HG02623 (cell line): ENCODE data around the gene FAM216B.
A peak's percentile ranks its signal among the peaks of the same experiment; 100 is the strongest.
"Not testable (repeated sequence)": the region's sequence is repeated elsewhere in the genome, so short reads cannot be mapped to it uniquely, and the experiment has no call there.

ENCODE experiments used
- ATAC-seq: cut with Tn5 transposase; IDR thresholded peaks from one replicate; pipeline ENCODE4 v1.9.1; 2021; ENCODE audit warnings: moderate library complexity; ENCODE audit not compliant: unreplicated experiment

Gene FAM216B

GRCh38 chr13:42777467-42777866 is 3.9 kb upstream of the FAM216B start:
- ATAC-seq, result no peak

DNA sequence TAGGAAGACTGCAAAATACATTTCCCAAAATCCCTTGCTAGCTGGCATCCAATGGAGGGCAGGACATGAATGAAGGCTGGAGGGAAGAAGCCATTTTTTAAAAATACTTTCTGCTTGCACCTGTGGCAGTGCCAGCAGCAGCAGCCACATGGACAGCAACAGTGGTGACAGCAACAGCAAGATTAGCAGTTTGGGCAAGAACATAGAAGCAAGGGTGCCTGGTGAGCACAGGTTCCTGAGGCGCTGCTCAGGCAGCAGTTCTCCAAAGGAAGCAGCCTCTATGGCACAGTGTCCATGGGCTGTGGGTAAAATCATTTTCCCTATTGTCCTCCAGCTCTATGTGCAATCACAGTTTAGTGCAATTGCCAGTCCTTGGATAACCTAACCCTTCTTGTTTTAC is 1.3 kb upstream of the FAM216B start:
- ATAC-seq, result no peak

DNA sequence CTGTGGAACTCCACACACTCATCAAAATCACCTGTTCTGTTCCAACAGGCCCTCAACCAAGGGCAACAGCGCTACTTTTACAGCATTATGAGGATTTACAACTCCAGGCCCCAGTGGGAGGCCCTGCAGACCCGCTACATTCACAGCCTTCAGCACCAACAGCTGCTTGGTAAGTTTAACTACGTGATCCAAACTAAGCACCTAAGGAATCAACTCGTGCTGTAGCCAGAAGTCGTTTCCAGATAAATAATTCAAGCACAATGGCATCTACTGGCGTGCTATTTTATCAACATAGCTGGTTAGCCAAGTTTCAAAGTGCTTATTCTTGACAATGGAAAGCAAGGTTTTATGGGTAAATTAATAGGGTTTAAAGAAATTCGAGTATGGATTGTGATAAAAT is 5.3 kb downstream of the FAM216B start:
- no peak for ATAC-seq

- no peak for ATAC-seq
These were observed 7.2 kb downstream of the FAM216B start for GRCh38 chr13:42788601-42789000.

GRCh38 chr13:42792154-42792553 is 10.8 kb downstream of the FAM216B start:
- ATAC-seq, result no peak

GRCh38 chr13:42794577-42795275 is 13.3 kb downstream of the FAM216B start:
- no peak for ATAC-seq

DNA sequence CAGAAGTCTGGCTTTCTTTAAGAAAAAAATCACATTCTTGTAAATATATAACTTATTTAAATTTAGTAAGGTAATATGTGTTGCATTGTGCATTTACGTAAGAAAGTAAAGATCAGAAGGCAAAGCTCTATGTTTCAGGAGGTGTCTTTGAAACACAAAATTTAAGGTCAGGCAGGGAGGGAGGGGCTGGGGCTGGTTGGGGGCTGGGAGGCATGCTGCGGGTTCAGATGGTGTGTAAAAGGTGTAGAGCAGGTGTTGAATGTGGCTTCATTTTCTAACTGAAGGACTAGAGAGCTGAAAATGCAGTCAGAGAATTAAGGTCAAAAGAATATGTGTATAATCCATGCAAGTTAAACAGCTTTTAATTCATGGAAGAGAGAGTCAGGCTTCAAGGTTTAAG is 14.3 kb downstream of the FAM216B start:
- ATAC-seq, result no peak

DNA sequence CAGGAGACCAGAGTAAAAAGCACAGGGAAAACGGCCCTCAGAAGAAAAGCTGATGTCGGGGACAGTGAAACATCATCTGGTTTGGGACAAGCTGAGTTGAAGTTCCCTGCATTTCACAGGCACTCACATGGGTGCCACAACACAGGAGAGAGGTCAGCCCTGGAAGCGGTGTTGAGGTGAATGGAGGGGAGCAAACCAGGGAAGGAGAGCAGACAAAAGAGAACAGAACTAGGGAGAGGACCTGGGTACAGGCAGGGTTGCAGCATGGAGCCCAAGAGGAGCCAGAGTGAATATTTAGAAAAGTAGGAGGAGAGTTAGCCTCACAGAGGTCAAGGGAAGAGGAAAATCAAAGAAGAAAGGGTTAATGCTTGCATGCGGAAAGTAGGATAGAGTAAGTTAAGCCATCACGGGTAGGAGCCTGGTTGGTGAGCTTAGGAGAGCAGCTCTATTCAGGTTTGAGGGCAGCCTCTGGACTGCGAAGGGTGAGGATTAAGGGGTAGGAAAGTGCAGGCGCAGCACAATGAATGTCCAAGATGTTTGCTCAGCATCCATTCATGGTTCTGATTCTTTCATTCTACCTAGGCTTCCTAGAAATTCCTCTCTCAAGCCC is 15.5 kb downstream of the FAM216B start:
- ATAC-seq, result no peak

DNA sequence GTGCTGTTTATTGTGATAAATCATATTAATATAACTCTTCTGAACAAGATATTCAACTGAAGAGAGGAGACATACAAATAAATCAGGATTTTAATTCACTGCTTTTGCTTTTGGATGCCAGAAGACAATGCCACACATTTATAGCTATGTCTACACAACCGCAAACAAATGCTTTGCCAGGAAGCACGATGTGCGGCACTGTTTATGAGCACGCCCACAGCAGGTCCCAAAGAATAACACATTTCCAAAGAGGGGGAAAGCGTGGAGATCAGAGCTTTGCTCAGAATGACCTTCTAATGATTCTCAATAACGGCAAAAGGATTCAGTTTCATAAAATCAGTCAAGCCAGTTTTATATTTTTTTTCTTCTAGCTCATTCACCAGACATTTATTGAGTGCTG is 16.7 kb downstream of the FAM216B start:
- ATAC-seq, result no peak

DNA sequence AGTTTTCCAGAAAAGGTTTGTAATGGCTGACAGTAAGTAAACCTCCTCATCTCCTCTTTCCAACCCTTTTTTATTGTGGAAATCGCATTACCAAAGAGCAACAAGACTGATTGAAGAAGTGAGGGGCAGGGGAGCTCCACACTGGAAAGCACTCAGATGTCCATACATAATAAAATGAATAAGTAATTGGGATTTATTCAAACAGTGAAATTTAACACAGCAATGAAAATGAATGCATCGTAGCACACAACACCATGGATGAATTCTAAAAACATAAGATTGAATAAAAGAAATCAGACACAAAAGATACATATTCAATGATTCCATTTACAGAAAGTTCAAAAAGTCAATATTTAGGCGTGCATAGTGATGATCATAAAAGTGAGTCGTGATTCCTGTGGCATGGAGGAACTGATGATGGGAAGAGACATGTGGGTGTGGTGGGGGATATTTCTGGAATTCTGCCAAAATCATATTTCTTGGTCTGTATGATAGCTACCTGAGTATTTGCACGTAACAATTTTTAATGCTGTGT is 18.8 kb downstream of the FAM216B start:
- no peak for ATAC-seq

DNA sequence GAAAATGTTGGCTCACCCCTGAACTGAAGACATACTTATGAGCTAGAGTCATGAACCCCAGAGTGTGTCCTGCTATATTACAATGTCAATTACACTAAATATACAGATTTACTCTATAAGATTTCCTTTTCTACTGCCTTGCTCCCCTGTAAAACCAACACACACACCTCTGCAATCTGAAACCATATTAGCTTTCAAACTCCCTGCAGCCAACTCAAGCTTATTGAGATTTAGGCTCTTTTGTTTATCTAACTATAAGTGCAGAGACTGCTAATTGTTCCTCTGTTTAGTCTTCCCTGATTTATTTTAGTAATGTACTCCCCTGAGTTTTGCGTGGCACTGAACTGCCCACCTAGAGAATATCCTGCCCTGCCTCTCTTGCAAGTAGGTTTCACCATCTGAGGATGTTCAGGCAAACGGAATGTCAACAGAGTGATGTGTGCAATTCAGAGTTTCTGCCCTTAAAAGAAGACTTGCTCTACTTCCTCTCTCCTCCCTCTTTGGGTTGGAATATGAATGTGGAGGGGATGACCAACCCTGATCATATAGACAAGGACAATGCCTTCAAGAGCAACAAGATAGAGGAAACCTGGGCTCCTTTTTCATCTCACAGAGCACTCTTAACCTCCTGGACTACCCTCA is 22.3 kb downstream of the FAM216B start:
- ATAC-seq, result peak; percentile 24

GRCh38 chr13:42804244-42804874 is 23.0 kb downstream of the FAM216B start:
- peak; percentile 48 for ATAC-seq

DNA sequence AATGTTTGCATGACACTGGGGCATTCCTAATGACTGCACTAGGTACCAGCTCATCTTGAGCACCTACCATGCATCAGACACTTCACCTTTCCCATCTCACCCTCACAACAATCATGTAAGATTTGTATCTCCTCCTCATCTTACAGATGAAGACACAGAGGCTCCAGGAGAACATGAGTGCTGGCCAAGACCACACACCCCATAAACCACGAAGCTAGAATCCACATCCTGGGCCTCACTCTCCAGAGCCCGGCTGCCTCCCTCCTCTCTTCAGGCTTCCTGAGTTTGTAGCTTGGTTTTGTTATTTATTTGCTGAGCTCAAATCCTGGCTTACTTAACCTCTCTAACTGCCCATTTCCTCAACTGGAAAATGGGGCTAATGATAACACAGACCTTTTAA is 25.9 kb downstream of the FAM216B start:
- no peak for ATAC-seq

DNA sequence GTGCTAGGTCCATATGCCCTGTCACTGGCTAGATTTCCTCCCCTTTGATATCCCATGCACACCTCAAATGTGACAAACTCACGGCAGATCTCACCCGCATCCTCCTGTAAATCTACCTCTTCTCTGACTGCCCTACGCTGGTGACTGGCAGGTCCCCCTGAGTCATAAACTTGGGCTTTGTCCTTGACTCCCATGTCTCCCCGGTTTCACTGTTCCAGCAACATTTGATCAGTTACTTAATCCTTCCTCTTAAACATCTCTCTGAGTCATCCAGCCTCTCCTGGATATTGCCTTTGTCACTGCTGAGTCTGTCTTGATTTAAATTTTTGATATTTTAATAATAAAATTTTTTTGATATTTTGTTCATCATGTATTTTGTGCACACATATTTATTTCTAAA is 26.5 kb downstream of the FAM216B start:
- ATAC-seq, result no peak

DNA sequence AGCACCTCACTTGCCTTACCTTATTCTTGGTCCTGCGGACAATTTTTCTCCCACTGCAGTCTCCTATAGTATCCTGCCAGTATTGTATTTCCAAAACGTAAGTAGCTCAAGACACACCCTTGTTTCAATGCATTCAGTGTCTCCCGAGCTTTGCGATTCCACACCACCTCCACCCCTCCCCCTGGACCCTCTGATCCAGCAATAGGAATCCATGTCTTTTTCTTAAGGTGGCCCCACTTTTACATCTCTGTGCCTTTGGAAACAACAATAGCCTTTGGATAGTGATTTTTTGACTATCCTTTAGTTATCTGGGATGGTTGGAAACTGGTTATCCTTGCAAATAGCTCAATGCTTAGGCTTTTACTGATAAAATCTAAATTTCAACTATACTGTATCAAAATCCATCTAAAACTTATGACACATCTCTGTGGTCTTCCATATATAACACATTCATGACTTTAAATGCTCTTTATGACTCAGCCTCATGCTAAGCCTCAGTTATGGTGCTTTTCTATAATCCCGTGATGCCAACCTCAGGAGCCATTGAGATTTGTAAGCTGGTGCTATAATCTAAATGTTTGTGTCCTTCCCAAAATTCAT is 27.1 kb downstream of the FAM216B start:
- no peak for ATAC-seq

GRCh38 chr13:42812316-42812715 is 30.9 kb downstream of the FAM216B start:
- no peak for ATAC-seq

DNA sequence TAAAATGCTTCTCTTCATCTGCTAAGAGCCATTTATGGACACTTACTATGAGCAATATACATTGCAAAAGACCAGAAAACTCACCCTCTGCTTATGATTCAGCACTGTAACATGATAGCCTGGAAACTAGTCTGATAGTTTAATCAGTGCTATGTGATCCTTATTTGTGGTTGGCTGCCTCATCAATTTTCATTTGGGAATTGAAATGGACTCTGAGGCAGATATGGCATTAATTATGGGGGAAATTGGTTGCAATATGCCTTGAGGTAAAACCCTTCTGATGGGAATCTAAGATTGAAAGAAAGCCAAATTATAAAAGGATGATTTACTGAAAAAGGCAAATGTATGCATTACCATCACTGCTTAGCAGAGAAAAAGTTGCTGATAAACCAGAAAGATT is 33.5 kb downstream of the FAM216B start:
- no peak for ATAC-seq

DNA sequence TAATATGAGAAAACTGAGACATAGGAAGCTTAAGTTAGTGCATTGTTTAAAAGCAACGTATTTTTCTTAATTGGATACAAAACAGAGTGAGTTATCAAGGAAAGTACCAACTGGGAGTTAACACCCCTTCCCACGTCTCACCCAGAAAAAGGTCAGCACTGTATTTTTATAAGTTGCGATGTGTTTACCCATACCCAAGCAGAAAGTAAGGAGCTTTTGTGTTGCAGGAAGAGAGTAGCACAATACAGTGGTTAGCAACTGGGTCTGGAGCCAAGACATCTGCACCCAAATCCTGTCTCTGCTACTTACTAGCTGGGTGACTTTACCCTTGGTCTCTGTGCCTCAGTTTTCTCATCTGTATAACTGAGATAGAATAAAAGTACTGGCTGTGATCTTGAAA is 34.3 kb downstream of the FAM216B start:
- no peak for ATAC-seq

DNA sequence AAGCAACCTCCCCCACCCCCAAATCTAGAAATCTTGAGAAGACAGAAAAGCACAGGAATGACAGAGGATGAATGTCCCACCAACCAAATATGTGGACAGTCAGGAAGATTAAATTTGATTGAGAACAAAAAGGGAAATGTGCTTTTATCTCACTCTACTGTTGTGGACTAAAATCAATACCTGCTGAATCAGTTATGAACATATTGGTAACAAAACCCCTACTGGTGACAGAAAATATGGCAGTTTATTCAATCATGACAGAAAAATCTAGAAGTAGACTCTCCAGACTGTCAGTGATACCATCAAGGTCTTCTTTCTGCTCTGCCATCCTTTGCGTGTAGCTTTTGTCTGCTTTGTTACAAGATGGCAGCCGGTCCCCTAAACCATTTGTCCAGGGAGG is 35.2 kb downstream of the FAM216B start:
- ATAC-seq, result no peak

DNA sequence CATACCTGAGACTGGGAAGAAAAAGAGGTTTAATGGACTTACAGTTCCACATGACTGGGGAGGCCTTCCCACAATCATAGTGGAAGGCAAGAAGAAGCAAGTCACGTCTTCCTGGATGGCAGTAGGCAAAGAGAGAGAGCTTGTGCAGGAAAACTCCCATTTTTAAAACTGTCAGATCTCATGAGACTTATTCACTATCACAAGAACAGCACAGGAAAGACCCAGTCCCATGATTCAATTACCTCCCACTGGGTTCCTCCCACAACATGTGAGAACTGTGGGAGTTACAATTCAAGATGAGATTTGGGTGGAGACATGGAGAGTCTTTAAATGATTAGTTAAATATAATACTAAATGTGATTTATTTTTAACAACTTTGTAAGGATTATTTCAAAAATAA is 38.3 kb downstream of the FAM216B start:
- not testable (repeated sequence) for ATAC-seq

DNA sequence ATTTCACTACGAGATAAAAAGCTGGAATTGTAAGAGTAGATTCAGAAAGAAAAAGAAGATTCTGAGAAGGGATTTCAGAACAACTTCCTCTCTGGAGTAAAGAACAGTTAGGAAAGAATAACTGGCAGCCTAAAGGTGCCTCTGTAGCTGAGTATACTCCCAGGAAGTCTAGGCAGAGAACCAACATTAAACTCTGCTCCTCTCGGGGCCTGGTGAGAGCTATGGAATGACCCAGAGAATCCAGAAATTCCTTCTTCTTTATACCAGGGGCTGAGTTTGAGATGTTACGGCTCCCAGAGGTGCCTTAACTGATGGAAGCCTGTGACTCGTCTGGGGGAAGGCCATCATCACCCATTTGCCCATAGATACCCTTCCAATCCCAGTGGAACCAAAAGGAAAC is 39.1 kb downstream of the FAM216B start:
- ATAC-seq, result no peak
